ENCODE results near the gene BEST2.

DNA sequence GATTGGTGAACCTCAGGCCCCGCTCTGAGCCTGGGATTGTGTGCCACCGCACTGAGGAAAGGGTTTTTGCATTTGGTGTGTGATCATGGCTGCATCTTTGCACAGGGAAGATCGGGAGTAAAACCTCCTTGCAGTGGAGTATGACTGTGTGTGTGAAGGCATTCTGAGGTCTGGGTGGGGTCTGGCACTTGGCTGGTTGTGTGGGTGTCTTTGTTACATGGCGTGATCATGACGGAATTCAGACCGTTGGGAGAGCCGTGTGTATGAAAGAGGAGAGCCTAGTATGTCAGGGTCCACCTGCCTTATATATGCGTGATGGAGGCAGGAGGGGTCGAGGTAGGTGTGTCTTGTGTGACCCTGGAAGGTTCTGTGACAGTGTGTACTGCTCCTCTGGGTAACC is 740 bp upstream of the BEST2 start:
- TF ChIP-seq, protein P1, sequence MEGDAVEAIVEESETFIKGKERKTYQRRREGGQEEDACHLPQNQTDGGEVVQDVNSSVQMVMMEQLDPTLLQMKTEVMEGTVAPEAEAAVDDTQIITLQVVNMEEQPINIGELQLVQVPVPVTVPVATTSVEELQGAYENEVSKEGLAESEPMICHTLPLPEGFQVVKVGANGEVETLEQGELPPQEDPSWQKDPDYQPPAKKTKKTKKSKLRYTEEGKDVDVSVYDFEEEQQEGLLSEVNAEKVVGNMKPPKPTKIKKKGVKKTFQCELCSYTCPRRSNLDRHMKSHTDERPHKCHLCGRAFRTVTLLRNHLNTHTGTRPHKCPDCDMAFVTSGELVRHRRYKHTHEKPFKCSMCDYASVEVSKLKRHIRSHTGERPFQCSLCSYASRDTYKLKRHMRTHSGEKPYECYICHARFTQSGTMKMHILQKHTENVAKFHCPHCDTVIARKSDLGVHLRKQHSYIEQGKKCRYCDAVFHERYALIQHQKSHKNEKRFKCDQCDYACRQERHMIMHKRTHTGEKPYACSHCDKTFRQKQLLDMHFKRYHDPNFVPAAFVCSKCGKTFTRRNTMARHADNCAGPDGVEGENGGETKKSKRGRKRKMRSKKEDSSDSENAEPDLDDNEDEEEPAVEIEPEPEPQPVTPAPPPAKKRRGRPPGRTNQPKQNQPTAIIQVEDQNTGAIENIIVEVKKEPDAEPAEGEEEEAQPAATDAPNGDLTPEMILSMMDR (IDR thresholded peaks at IDR 0.05 in 4 of 5, conservative IDR thresholded peaks at IDR 0.05 in 1 of 5), result no peak
- TF ChIP-seq POLR2A (IDR thresholded peaks at IDR 0.05), result no peak

Data from gastrocnemius medialis (tissue), 4 donors.